ENCODE results near the gene UEVLD. TPM values are rescaled to one million over a fixed set of nuclear protein-coding genes. Genes with fewer than 3 reads are reported as not detected.

UEVLD gene
- polyA plus RNA-seq, 1 donor (not counting 4 experiments of a cell fraction or from before 2014, with no cell fraction given): 34.2 TPM

DNA sequence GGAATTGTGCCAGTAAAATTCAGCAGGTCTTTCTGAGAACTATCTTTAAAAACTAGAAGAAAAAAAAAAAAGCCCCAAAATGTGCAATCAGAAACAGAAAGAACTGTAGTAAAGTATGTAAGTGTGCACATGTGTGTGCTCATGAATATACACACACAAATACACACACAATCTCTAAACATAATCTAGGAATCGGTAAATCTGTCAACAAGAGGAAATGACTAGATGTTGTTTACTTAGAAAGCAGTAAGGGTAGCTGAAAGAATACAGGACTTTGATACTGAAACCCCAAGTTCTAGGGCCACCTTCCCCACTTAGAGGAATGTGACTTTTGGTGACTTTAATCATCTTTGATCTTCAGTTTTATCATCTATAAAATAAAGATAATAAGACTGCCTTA is 13.2 kb downstream of the UEVLD start:
- DNase-seq (ENCODE audit: low read depth, low spot score): no peak
- Histone ChIP-seq H3K36me3 (ENCODE audit: control insufficient read depth in 2 of 2, extremely low read depth in 1 of 2, insufficient read depth in 2 of 2, low read length in 2 of 2) (peaks cover 4 to 11% of the 10 kb centered on the region in 2 experiments), H3K79me2 (ENCODE audit: control insufficient read depth, insufficient read depth, low read length) (no peaks in the 10 kb centered on the region), H3K9ac (ENCODE audit: control insufficient read depth, extremely low read depth, insufficient read depth, low read length) (no peak overlapping the region), H3K4me2 (ENCODE audit: control insufficient read depth, extremely low read depth, insufficient read depth, low read depth, low read length) (no peak overlapping the region), H3K4me1 (ENCODE audit: control insufficient read depth, extremely low read depth, insufficient read depth, low read length) (no peaks in the 10 kb centered on the region), H3K27me3 (ENCODE audit: control insufficient read depth, extremely low read depth, insufficient read depth, low read length) (no peaks in the 10 kb centered on the region), H4K20me1 (ENCODE audit: control insufficient read depth, extremely low read depth, insufficient read depth, low read length) (no peaks in the 10 kb centered on the region), H3K27ac (ENCODE audit: control insufficient read depth, insufficient read depth, low read length) (no peak overlapping the region), H3K9me3 (ENCODE audit: control insufficient read depth, low read depth, low read length) (no peaks in the 10 kb centered on the region), H3K9me1 (ENCODE audit: control insufficient read depth, extremely low read depth, insufficient read depth, low read length) (no peaks in the 10 kb centered on the region), H3K4me3 (ENCODE audit: control insufficient read depth in 2 of 3, extremely low read depth in 1 of 3, insufficient read depth in 2 of 3, low read depth in 1 of 3, low read length in 3 of 3) (no peak overlapping the region), H2AFZ (ENCODE audit: control insufficient read depth, low read length) (no peak overlapping the region)
- no peak for TF ChIP-seq EZH2 (IDR thresholded peaks at IDR 0.05; ENCODE audit: low read length)
- TF ChIP-seq, protein P1, sequence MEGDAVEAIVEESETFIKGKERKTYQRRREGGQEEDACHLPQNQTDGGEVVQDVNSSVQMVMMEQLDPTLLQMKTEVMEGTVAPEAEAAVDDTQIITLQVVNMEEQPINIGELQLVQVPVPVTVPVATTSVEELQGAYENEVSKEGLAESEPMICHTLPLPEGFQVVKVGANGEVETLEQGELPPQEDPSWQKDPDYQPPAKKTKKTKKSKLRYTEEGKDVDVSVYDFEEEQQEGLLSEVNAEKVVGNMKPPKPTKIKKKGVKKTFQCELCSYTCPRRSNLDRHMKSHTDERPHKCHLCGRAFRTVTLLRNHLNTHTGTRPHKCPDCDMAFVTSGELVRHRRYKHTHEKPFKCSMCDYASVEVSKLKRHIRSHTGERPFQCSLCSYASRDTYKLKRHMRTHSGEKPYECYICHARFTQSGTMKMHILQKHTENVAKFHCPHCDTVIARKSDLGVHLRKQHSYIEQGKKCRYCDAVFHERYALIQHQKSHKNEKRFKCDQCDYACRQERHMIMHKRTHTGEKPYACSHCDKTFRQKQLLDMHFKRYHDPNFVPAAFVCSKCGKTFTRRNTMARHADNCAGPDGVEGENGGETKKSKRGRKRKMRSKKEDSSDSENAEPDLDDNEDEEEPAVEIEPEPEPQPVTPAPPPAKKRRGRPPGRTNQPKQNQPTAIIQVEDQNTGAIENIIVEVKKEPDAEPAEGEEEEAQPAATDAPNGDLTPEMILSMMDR (optimal IDR thresholded peaks at IDR 0.05 in 1 of 3, IDR thresholded peaks at IDR 0.05 in 1 of 3, conservative IDR thresholded peaks at IDR 0.05 in 1 of 3; ENCODE audit: extremely low read depth in 1 of 3, insufficient read depth in 2 of 3, low read length in 3 of 3): no peak
- no peak for FAIRE-seq
- dilution Hi-C loops (cut with MboI; ENCODE audit: extremely low pct_ligation_motif_present, low sequenced_read_pairs): no loop called here

DNA sequence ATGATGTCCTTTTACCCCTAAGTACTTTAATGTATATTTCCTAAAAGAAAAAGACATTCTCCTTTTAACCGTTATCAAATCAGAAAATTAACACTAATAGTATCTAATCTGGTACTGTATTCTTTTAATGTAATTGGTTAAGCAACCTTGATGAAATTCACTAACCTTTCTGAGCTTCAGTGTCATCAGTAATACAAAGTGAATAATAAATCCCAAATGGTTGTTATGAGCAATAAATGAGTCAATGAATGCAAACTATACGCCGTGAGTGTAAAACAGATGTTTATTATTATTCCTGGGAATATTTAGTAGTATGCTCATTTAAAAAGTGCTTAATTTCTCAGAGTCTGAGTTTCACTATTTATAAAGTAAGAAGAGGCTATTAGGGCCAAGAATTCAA is 21.5 kb downstream of the UEVLD start:
- no peak for TF ChIP-seq EZH2 (IDR thresholded peaks at IDR 0.05; ENCODE audit: low read length)
- TF ChIP-seq, protein P1 (optimal IDR thresholded peaks at IDR 0.05 in 1 of 3, IDR thresholded peaks at IDR 0.05 in 1 of 3, conservative IDR thresholded peaks at IDR 0.05 in 1 of 3; ENCODE audit: extremely low read depth in 1 of 3, insufficient read depth in 2 of 3, low read length in 3 of 3): no peak
- H3K4me3 ChIP-seq (ENCODE audit: control insufficient read depth in 2 of 3, extremely low read depth in 1 of 3, insufficient read depth in 2 of 3, low read depth in 1 of 3, low read length in 3 of 3): no peak overlapping the region
- H4K20me1 ChIP-seq (ENCODE audit: control insufficient read depth, extremely low read depth, insufficient read depth, low read length): no peaks in the 10 kb centered on the region
- no peak overlapping the region for H3K27ac ChIP-seq (ENCODE audit: control insufficient read depth, insufficient read depth, low read length)
- no peak overlapping the region for H3K9ac ChIP-seq (ENCODE audit: control insufficient read depth, extremely low read depth, insufficient read depth, low read length)
- DNase-seq (ENCODE audit: low read depth, low spot score): no peak
- no peaks in the 10 kb centered on the region for H3K79me2 ChIP-seq (ENCODE audit: control insufficient read depth, insufficient read depth, low read length)
- peaks cover 5 to 15% of the 10 kb centered on the region in 2 experiments for H3K36me3 ChIP-seq (ENCODE audit: control insufficient read depth in 2 of 2, extremely low read depth in 1 of 2, insufficient read depth in 2 of 2, low read length in 2 of 2)
- H3K9me3 ChIP-seq (ENCODE audit: control insufficient read depth, low read depth, low read length): no peaks in the 10 kb centered on the region
- no peaks in the 10 kb centered on the region for H3K9me1 ChIP-seq (ENCODE audit: control insufficient read depth, extremely low read depth, insufficient read depth, low read length)
- H2AFZ ChIP-seq (ENCODE audit: control insufficient read depth, low read length): no peak overlapping the region
- H3K4me2 ChIP-seq (ENCODE audit: control insufficient read depth, extremely low read depth, insufficient read depth, low read depth, low read length): no peak overlapping the region
- dilution Hi-C loops (cut with MboI; ENCODE audit: extremely low pct_ligation_motif_present, low sequenced_read_pairs): no loop called here
- FAIRE-seq: no peak
- no peaks in the 10 kb centered on the region for H3K4me1 ChIP-seq (ENCODE audit: control insufficient read depth, extremely low read depth, insufficient read depth, low read length)
- no peaks in the 10 kb centered on the region for H3K27me3 ChIP-seq (ENCODE audit: control insufficient read depth, extremely low read depth, insufficient read depth, low read length)

All from keratinocyte (primary cell).